Esophagus squamous epithelium (tissue), 5 donors: ENCODE results near the gene MRPS11. TPM values are rescaled to one million over a fixed set of nuclear protein-coding genes. Genes with fewer than 3 reads are reported as not detected.

Experiments used
- DNase-seq: peaks from one replicate; lab custom pipeline; 2025; lab: John Stamatoyannopoulos, UW
- H3K27ac ChIP-seq, 4 donors: fragments of 200-600 bp; sonication (generic); one replicate each; pipeline ENCODE4 v1.5.1; 2016 to 2019; ENCODE audit warnings: mild to moderate bottlenecking in 1 of 4
- H3K27me3 ChIP-seq, 4 donors: fragments of 200-600 bp; sonication (generic); 1 replicate in 3 of 4; 2 replicates in 1 of 4; pipeline versions ENCODE4 v1.5.1 to v1.6.0; 2017 to 2021; ENCODE audit warnings: antibody characterized with exemption in 1 of 4
- H3K36me3 ChIP-seq, 3 donors: fragments of 200-600 bp; sonication (generic); one replicate each; pipeline ENCODE4 v1.5.1; 2016 to 2019
- H3K4me1 ChIP-seq, 3 donors: fragments of 200-600 bp; sonication (generic); one replicate each; pipeline ENCODE4 v1.5.1; 2017 to 2019
- H3K4me3 ChIP-seq, 4 donors: fragments of 200-600 bp; sonication (generic); 1 replicate in 3 of 4; 2 replicates in 1 of 4; pipeline ENCODE4 v1.5.1; 2016 to 2019; ENCODE audit warnings: mild to moderate bottlenecking in 2 of 4, moderate library complexity in 1 of 4
- H3K9me3 ChIP-seq, 3 donors: fragments of 200-600 bp; sonication (generic); one replicate each; pipeline ENCODE4 v1.5.1; 2016 to 2019
- CTCF ChIP-seq, 6 experiments: fragments of 450-650 bp in 4 of 6; fragments of 200-600 bp in 2 of 6; sonication (generic) in 2 of 6; IDR thresholded peaks; one replicate each; pipeline ENCODE4 v1.5.1; 2016 to 2019; ENCODE audit warnings: antibody characterized with exemption in 6 of 6, mild to moderate bottlenecking in 4 of 6, moderate library complexity in 4 of 6
- POLR2A ChIP-seq, 4 donors: fragments of 450-650 bp; IDR thresholded peaks; one replicate each; pipeline ENCODE4 v1.6.1; 2017; ENCODE audit warnings: antibody characterized with exemption in 4 of 4, mild to moderate bottlenecking in 4 of 4, moderate library complexity in 3 of 4
- WGBS, 2 donors: methylation state at CpG; one replicate each; pipeline ENCODE4 v1.1.5; 2018; 5-methylcytosine and 5-hydroxymethylcytosine counted together
- intact Hi-C: fragments of 100-400 bp; cut with DNase I; formaldehyde crosslinking; loops from one replicate; pipeline ENCODE4 v1.15.0; 2022
- total RNA-seq, 4 donors: library from RNA; depleted of rRNA; stranded (reverse); fragments of >200 nt; gene quantifications; one replicate each; pipeline ENCODE4 v1.1.0, GENCODE V29; 2016
- donor health status: DM: yes; HTN: yes; CAD: no.

Gene MRPS11
- total RNA-seq, 4 donors from 2014 or later = 19.6 to 49.2 (median 28.0) TPM

- H3K4me3 ChIP-seq = no peak overlapping the region
Measured at GRCh38 chr15:88509321-88509720, 41.8 kb downstream of the MRPS11 start.

GRCh38 chr15:88509964-88510363 lies 42.5 kb downstream of the MRPS11 start:
- H3K9me3 ChIP-seq = no peaks in the 10 kb centered on the region
- no peak overlapping the region for H3K4me3 ChIP-seq
- no peak for DNase-seq
- intact Hi-C loops = no loop called here
- H3K36me3 ChIP-seq = peaks cover 0 to 71% (median 0%) of the 10 kb centered on the region in 3 donors
- TF ChIP-seq POLR2A (IDR thresholded peaks at IDR 0.05) (no peak), CTCF (IDR thresholded peaks at IDR 0.05) (no peak)
- no peaks in the 10 kb centered on the region for H3K27me3 ChIP-seq
- no peak overlapping the region for H3K27ac ChIP-seq
- H3K4me1 ChIP-seq = no peaks in the 10 kb centered on the region

More at GRCh38 chr15:88509321-88509720, 41.8 kb downstream of the MRPS11 start:
- no peaks in the 10 kb centered on the region for H3K9me3 ChIP-seq
- WGBS, 2 donors = 81 to 94% methylated on average over 4 of the region's 4 CpGs
- DNase-seq = no peak
- H3K4me1 ChIP-seq = no peaks in the 10 kb centered on the region
- no peaks in the 10 kb centered on the region for H3K27me3 ChIP-seq
- no peak overlapping the region for H3K27ac ChIP-seq
- intact Hi-C loops = no loop called here
- H3K36me3 ChIP-seq = peaks cover 0 to 76% (median 0%) of the 10 kb centered on the region in 3 donors
- TF ChIP-seq POLR2A (IDR thresholded peaks at IDR 0.05) (no peak), CTCF (IDR thresholded peaks at IDR 0.05) (no peak)

GRCh38 chr15:88511161-88511560 lies 43.7 kb downstream of the MRPS11 start:
- no peaks in the 10 kb centered on the region for H3K27me3 ChIP-seq
- WGBS, 2 donors = 88 to 91% methylated on average over 2 of the region's 2 CpGs
- DNase-seq = no peak
- H3K4me1 ChIP-seq = no peaks in the 10 kb centered on the region
- H3K36me3 ChIP-seq = peaks cover 0 to 71% (median 0%) of the 10 kb centered on the region in 3 donors
- TF ChIP-seq POLR2A (IDR thresholded peaks at IDR 0.05) (no peak), CTCF (IDR thresholded peaks at IDR 0.05) (no peak)
- no peak overlapping the region for H3K4me3 ChIP-seq
- H3K27ac ChIP-seq = no peak overlapping the region
- intact Hi-C loops = no loop called here
- H3K9me3 ChIP-seq = no peaks in the 10 kb centered on the region

GRCh38 chr15:88512078-88512477 lies 44.6 kb downstream of the MRPS11 start:
- WGBS, 2 donors = 46 to 74% methylated on average over 1 to 3 of the region's 3 CpGs
- H3K36me3 ChIP-seq = peaks cover 0 to 75% (median 0%) of the 10 kb centered on the region in 3 donors
- H3K27ac ChIP-seq = no peak overlapping the region
- H3K27me3 ChIP-seq = no peaks in the 10 kb centered on the region
- no peaks in the 10 kb centered on the region for H3K9me3 ChIP-seq
- TF ChIP-seq POLR2A (IDR thresholded peaks at IDR 0.05) = no peak
- intact Hi-C loops = no loop called here
- no peak for DNase-seq
- no peak overlapping the region for H3K4me3 ChIP-seq
- H3K4me1 ChIP-seq = no peaks in the 10 kb centered on the region

- Histone ChIP-seq H3K36me3 (peaks cover 0 to 70% (median 0%) of the 10 kb centered on the region in 3 donors), H3K4me1 (no peaks in the 10 kb centered on the region), H3K27me3 (no peaks in the 10 kb centered on the region), H3K9me3 (no peaks in the 10 kb centered on the region), H3K4me3 (no peak overlapping the region), H3K27ac (no peak overlapping the region)
- 91 to 94% methylated on average over 5 of the region's 5 CpGs for WGBS, 2 donors
- TF ChIP-seq POLR2A (IDR thresholded peaks at IDR 0.05) (no peak), CTCF (IDR thresholded peaks at IDR 0.05) (no peak)
- no peak for DNase-seq
- intact Hi-C loops = no loop called here
Measured at GRCh38 chr15:88512601-88513000, 45.1 kb downstream of the MRPS11 start.

- 82 to 96% methylated on average over 5 of the region's 5 CpGs for WGBS, 2 donors
- no peaks in the 10 kb centered on the region for H3K27me3 ChIP-seq
- H3K27ac ChIP-seq = no peak overlapping the region
- DNase-seq = no peak
- no peak for TF ChIP-seq CTCF (IDR thresholded peaks at IDR 0.05)
- no peak for TF ChIP-seq POLR2A (IDR thresholded peaks at IDR 0.05)
- H3K36me3 ChIP-seq = peaks cover 0 to 64% (median 0%) of the 10 kb centered on the region in 3 donors
- H3K4me1 ChIP-seq = no peaks in the 10 kb centered on the region
- intact Hi-C loops = no loop called here
- no peaks in the 10 kb centered on the region for H3K9me3 ChIP-seq
- H3K4me3 ChIP-seq = no peak overlapping the region
Measured at GRCh38 chr15:88513195-88513594, 45.7 kb downstream of the MRPS11 start.
